H1 (cell line): ENCODE data around the gene GABRQ.
"Not testable (repeated sequence)": the region's sequence is repeated elsewhere in the genome, so short reads cannot be mapped to it uniquely, and the experiment has no call there.

Experiments
- BCL11A ChIP-seq, 2 experiments: IDR thresholded peaks; one replicate each; pipeline ENCODE4 v1.6.1; 2011; ENCODE audit warnings: low read depth in 2 of 2, low read length in 2 of 2, mild to moderate bottlenecking in 2 of 2
- EP300 ChIP-seq, 2 experiments: IDR thresholded peaks; 1 replicate in 1 of 2; 2 replicates in 1 of 2; pipeline ENCODE4 v1.6.1; 2011 to 2012; ENCODE audit warnings: low read depth in 2 of 2, low read length in 2 of 2, mild to moderate bottlenecking in 2 of 2, borderline replicate concordance in 1 of 2, inconsistent platforms in 1 of 2, moderate library complexity in 1 of 2
- EZH2 ChIP-seq: fragments of 200-600 bp; sonication (generic); IDR thresholded peaks from 2 replicates; pipeline ENCODE4 v1.7.1; 2012; ENCODE audit warnings: low read depth, mild to moderate bottlenecking, moderate library complexity, low read length, inconsistent platforms; ENCODE audit not compliant: severe bottlenecking
- JUN ChIP-seq: IDR thresholded peaks from 2 replicates; pipeline ENCODE4 v1.6.1; 2011; ENCODE audit warnings: low read depth, mild to moderate bottlenecking, improper control_type of control experiment, low read length
- PHF8 ChIP-seq: fragments of 200-600 bp; sonication (generic); conservative IDR thresholded peaks from 2 replicates; pipeline ENCODE4 v1.7.1; 2012; ENCODE audit warnings: low read depth, mild to moderate bottlenecking, inconsistent platforms, low read length, moderate library complexity
- POLR2AphosphoS5 ChIP-seq: IDR thresholded peaks from 2 replicates; pipeline ENCODE4 v1.6.1; 2011; ENCODE audit warnings: low read depth, low read length
- SIX5 ChIP-seq: IDR thresholded peaks from 2 replicates; pipeline ENCODE4 v1.6.1; 2011; ENCODE audit warnings: mild to moderate bottlenecking, low read depth, low read length
- SUZ12 ChIP-seq: fragments of 200-600 bp; sonication (generic); IDR thresholded peaks from 2 replicates; pipeline ENCODE4 v1.6.1; 2012; ENCODE audit warnings: mild to moderate bottlenecking, inconsistent platforms, low read length, moderate library complexity, mixed read lengths
- TAF1 ChIP-seq: IDR thresholded peaks from 2 replicates; pipeline ENCODE4 v1.6.1; 2011; ENCODE audit warnings: mild to moderate bottlenecking, low read depth, low read length
- TF ChIP-seq, protein P1 (sequence below), 3 experiments: IDR thresholded peaks; 1 replicate in 2 of 3; 2 replicates in 1 of 3; pipeline versions ENCODE4 v1.5.1 to v1.6.1; 2011; ENCODE audit warnings: low read length in 3 of 3, mild to moderate bottlenecking in 3 of 3, inconsistent platforms in 2 of 3, low read depth in 1 of 3, moderate library complexity in 1 of 3; ENCODE audit not compliant: insufficient read depth in 1 of 3; ENCODE audit errors: control extremely low read depth in 1 of 3
- TF ChIP-seq, protein P2 (sequence below): IDR thresholded peaks from 2 replicates; pipeline ENCODE4 v1.6.1; 2011; ENCODE audit warnings: low read length, improper control_type of control experiment
- TF ChIP-seq, protein P3 (sequence below): IDR thresholded peaks from 2 replicates; pipeline ENCODE4 v1.6.1; 2012; ENCODE audit warnings: low read length, inconsistent platforms

DNA sequence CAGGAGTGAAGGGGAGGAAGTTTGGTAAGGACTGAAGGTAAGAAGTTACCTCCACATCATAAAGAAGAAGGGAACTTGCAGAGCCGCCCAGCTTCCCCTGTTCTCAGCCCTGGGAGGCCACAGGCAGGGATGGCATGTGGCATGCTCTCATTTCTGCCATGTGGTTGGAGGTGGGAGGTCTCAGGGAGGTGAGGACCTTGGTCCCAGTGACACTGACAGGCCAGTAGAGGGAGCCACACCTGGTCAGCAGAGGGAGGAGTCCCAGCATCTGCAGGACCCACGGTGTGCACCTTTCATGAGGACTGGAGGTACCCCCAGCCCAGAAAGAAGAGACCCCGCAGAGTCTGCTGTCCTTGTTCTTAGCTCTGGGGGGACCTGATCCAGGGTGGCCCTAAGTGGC is 43.3 kb downstream of the GABRQ start:
- not testable (repeated sequence) for TF ChIP-seq TAF1; BCL11A (IDR thresholded peaks at IDR 0.05; ENCODE audit: low read depth in 2 of 2, low read length in 2 of 2); POLR2AphosphoS5; SIX5; EZH2; SUZ12; EP300 (IDR thresholded peaks at IDR 0.05; ENCODE audit: borderline replicate concordance in 1 of 2, low read depth in 2 of 2, low read length in 2 of 2); PHF8; JUN
- TF ChIP-seq, protein P1, sequence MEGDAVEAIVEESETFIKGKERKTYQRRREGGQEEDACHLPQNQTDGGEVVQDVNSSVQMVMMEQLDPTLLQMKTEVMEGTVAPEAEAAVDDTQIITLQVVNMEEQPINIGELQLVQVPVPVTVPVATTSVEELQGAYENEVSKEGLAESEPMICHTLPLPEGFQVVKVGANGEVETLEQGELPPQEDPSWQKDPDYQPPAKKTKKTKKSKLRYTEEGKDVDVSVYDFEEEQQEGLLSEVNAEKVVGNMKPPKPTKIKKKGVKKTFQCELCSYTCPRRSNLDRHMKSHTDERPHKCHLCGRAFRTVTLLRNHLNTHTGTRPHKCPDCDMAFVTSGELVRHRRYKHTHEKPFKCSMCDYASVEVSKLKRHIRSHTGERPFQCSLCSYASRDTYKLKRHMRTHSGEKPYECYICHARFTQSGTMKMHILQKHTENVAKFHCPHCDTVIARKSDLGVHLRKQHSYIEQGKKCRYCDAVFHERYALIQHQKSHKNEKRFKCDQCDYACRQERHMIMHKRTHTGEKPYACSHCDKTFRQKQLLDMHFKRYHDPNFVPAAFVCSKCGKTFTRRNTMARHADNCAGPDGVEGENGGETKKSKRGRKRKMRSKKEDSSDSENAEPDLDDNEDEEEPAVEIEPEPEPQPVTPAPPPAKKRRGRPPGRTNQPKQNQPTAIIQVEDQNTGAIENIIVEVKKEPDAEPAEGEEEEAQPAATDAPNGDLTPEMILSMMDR (IDR thresholded peaks at IDR 0.05; ENCODE audit: control extremely low read depth in 1 of 3, insufficient read depth in 1 of 3, low read depth in 1 of 3, low read length in 3 of 3), result not testable (repeated sequence)
- TF ChIP-seq, protein P2, sequence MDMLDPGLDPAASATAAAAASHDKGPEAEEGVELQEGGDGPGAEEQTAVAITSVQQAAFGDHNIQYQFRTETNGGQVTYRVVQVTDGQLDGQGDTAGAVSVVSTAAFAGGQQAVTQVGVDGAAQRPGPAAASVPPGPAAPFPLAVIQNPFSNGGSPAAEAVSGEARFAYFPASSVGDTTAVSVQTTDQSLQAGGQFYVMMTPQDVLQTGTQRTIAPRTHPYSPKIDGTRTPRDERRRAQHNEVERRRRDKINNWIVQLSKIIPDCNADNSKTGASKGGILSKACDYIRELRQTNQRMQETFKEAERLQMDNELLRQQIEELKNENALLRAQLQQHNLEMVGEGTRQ, result not testable (repeated sequence)
- TF ChIP-seq, protein P3, sequence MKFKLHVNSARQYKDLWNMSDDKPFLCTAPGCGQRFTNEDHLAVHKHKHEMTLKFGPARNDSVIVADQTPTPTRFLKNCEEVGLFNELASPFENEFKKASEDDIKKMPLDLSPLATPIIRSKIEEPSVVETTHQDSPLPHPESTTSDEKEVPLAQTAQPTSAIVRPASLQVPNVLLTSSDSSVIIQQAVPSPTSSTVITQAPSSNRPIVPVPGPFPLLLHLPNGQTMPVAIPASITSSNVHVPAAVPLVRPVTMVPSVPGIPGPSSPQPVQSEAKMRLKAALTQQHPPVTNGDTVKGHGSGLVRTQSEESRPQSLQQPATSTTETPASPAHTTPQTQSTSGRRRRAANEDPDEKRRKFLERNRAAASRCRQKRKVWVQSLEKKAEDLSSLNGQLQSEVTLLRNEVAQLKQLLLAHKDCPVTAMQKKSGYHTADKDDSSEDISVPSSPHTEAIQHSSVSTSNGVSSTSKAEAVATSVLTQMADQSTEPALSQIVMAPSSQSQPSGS, result not testable (repeated sequence)
